ACC112 (cell line): ENCODE results near the gene TASOR.

ENCODE experiments used
- H2AFZ ChIP-seq: fragments of 200-600 bp; sonication (generic); one replicate; pipeline ENCODE4 v1.6.0; 2017; ENCODE audit warnings: antibody characterized with exemption, low read length; ENCODE audit not compliant: unreplicated experiment
- H3K27ac ChIP-seq: fragments of 200-600 bp; sonication (generic); 2 replicates; pipeline ENCODE4 v1.5.1; 2014; ENCODE audit warnings: low read depth, mild to moderate bottlenecking, antibody characterized with exemption, low read length, moderate library complexity
- H3K27me3 ChIP-seq: fragments of 200-600 bp; sonication (generic); 2 replicates; pipeline ENCODE4 v1.6.1; 2014; ENCODE audit warnings: mild to moderate bottlenecking, antibody characterized with exemption, low read length, moderate library complexity, mixed read lengths; ENCODE audit not compliant: insufficient read depth
- H3K36me3 ChIP-seq: fragments of 200-600 bp; sonication (generic); 2 replicates; pipeline ENCODE4 v1.6.1; 2016; ENCODE audit warnings: mild to moderate bottlenecking, antibody characterized with exemption, low read length, moderate library complexity, mixed read lengths; ENCODE audit not compliant: insufficient read depth
- H3K4me1 ChIP-seq: fragments of 200-600 bp; sonication (generic); one replicate; pipeline ENCODE4 v1.6.1; 2016; ENCODE audit warnings: low read length, mixed read lengths; ENCODE audit not compliant: insufficient read depth, unreplicated experiment, control insufficient read depth
- H3K4me3 ChIP-seq: fragments of 200-600 bp; sonication (generic); 2 replicates; pipeline ENCODE4 v1.5.1; 2014; ENCODE audit warnings: mild to moderate bottlenecking, low read depth, low read length
- H3K79me2 ChIP-seq: fragments of 200-600 bp; sonication (generic); one replicate; pipeline ENCODE4 v1.6.0; 2016; ENCODE audit warnings: low read length; ENCODE audit not compliant: control insufficient read depth, unreplicated experiment, insufficient read depth

TASOR gene

GRCh38 chr3:56681984-56682461 lies 1.0 kb downstream of the TASOR start:
- H3K4me3 ChIP-seq: peak overlapping the region; percentile 85
- peaks cover 55% of the 10 kb centered on the region for H3K79me2 ChIP-seq
- H3K36me3 ChIP-seq: peaks cover 26% of the 10 kb centered on the region
- peak overlapping the region; percentile 88 for H2AFZ ChIP-seq
- no peaks in the 10 kb centered on the region for H3K27me3 ChIP-seq
- peak overlapping the region; percentile 88 for H3K27ac ChIP-seq
- H3K4me1 ChIP-seq: peaks cover 24% of the 10 kb centered on the region

GRCh38 chr3:56680054-56680580 lies 2.9 kb downstream of the TASOR start:
- Histone ChIP-seq H3K27me3 (no peaks in the 10 kb centered on the region), H2AFZ (no peak overlapping the region), H3K27ac (no peak overlapping the region), H3K79me2 (peaks cover 74% of the 10 kb centered on the region), H3K4me3 (peak overlapping the region; percentile 85), H3K36me3 (peaks cover 35% of the 10 kb centered on the region), H3K4me1 (peaks cover 24% of the 10 kb centered on the region)

- H3K79me2 ChIP-seq: peaks cover 71% of the 10 kb centered on the region
- H3K36me3 ChIP-seq: peaks cover 35% of the 10 kb centered on the region
- H2AFZ ChIP-seq: no peak overlapping the region
- H3K4me3 ChIP-seq: no peak overlapping the region
- H3K27me3 ChIP-seq: no peaks in the 10 kb centered on the region
- no peak overlapping the region for H3K27ac ChIP-seq
- H3K4me1 ChIP-seq: peaks cover 24% of the 10 kb centered on the region
Observed at GRCh38 chr3:56677286-56677685, 5.8 kb downstream of the TASOR start.

GRCh38 chr3:56673781-56674457 lies 9.1 kb downstream of the TASOR start:
- H3K79me2 ChIP-seq: peaks cover 38% of the 10 kb centered on the region
- H3K36me3 ChIP-seq: peaks cover 23% of the 10 kb centered on the region
- no peak overlapping the region for H3K4me3 ChIP-seq
- no peak overlapping the region for H2AFZ ChIP-seq
- no peaks in the 10 kb centered on the region for H3K27me3 ChIP-seq
- H3K27ac ChIP-seq: no peak overlapping the region
- no peaks in the 10 kb centered on the region for H3K4me1 ChIP-seq

GRCh38 chr3:56667973-56668579 lies 15.0 kb downstream of the TASOR start:
- Histone ChIP-seq H2AFZ (no peak overlapping the region), H3K36me3 (peaks cover 21% of the 10 kb centered on the region), H3K4me3 (no peak overlapping the region), H3K79me2 (peaks cover 3% of the 10 kb centered on the region), H3K27me3 (no peaks in the 10 kb centered on the region), H3K27ac (no peak overlapping the region), H3K4me1 (no peaks in the 10 kb centered on the region)

- Histone ChIP-seq H3K27me3 (no peaks in the 10 kb centered on the region), H3K27ac (no peak overlapping the region), H3K79me2 (peaks cover 7% of the 10 kb centered on the region), H3K36me3 (peaks cover 25% of the 10 kb centered on the region), H2AFZ (no peak overlapping the region), H3K4me1 (no peaks in the 10 kb centered on the region), H3K4me3 (no peak overlapping the region)
Observed at GRCh38 chr3:56664823-56665222, 18.2 kb downstream of the TASOR start.

- Histone ChIP-seq H3K4me1 (no peaks in the 10 kb centered on the region), H3K27ac (no peak overlapping the region), H3K27me3 (no peaks in the 10 kb centered on the region), H3K79me2 (peaks cover 17% of the 10 kb centered on the region), H3K4me3 (no peak overlapping the region), H3K36me3 (peaks cover 31% of the 10 kb centered on the region), H2AFZ (no peak overlapping the region)
Observed at GRCh38 chr3:56655709-56656108, 27.4 kb downstream of the TASOR start.

GRCh38 chr3:56654460-56654859 lies 28.6 kb downstream of the TASOR start:
- Histone ChIP-seq H3K27me3 (no peaks in the 10 kb centered on the region), H2AFZ (no peak overlapping the region), H3K27ac (no peak overlapping the region), H3K4me3 (no peak overlapping the region), H3K36me3 (peaks cover 33% of the 10 kb centered on the region), H3K4me1 (no peaks in the 10 kb centered on the region), H3K79me2 (peaks cover 26% of the 10 kb centered on the region)

- no peak overlapping the region for H3K4me3 ChIP-seq
- no peaks in the 10 kb centered on the region for H3K27me3 ChIP-seq
- no peak overlapping the region for H3K27ac ChIP-seq
- H2AFZ ChIP-seq: no peak overlapping the region
- peaks cover 13% of the 10 kb centered on the region for H3K79me2 ChIP-seq
- H3K36me3 ChIP-seq: peaks cover 46% of the 10 kb centered on the region
- no peaks in the 10 kb centered on the region for H3K4me1 ChIP-seq
Observed at GRCh38 chr3:56645407-56645806, 37.7 kb downstream of the TASOR start.

- H3K4me3 ChIP-seq: no peak overlapping the region
- no peaks in the 10 kb centered on the region for H3K4me1 ChIP-seq
- no peak overlapping the region for H3K27ac ChIP-seq
- H3K27me3 ChIP-seq: no peaks in the 10 kb centered on the region
- H2AFZ ChIP-seq: no peak overlapping the region
- no peaks in the 10 kb centered on the region for H3K79me2 ChIP-seq
- peaks cover 14% of the 10 kb centered on the region for H3K36me3 ChIP-seq
Observed at GRCh38 chr3:56633602-56634535, 49.2 kb downstream of the TASOR start.
